ENCODE data around the gene P2RX3. TPM values are rescaled to one million over a fixed set of nuclear protein-coding genes. Genes with fewer than 3 reads are reported as not detected.

The P2RX3 gene
- total RNA-seq, 3 donors from 2014 or later, result not detected

GRCh38 chr11:57373146-57373545 is 35.0 kb downstream of the P2RX3 start:
- ATAC-seq (no peak), DNase-seq (no peak)
- no peaks in the 10 kb centered on the region for H3K4me1 ChIP-seq (ENCODE audit: low read depth)
- no peak overlapping the region for H3K4me3 ChIP-seq
- H3K36me3 ChIP-seq (ENCODE audit: low read depth), result no peaks in the 10 kb centered on the region
- intact Hi-C loops (cut with DNase I, micrococcal nuclease), result no loop called here
- H3K9me3 ChIP-seq, result no peaks in the 10 kb centered on the region
- TF ChIP-seq, protein P1, sequence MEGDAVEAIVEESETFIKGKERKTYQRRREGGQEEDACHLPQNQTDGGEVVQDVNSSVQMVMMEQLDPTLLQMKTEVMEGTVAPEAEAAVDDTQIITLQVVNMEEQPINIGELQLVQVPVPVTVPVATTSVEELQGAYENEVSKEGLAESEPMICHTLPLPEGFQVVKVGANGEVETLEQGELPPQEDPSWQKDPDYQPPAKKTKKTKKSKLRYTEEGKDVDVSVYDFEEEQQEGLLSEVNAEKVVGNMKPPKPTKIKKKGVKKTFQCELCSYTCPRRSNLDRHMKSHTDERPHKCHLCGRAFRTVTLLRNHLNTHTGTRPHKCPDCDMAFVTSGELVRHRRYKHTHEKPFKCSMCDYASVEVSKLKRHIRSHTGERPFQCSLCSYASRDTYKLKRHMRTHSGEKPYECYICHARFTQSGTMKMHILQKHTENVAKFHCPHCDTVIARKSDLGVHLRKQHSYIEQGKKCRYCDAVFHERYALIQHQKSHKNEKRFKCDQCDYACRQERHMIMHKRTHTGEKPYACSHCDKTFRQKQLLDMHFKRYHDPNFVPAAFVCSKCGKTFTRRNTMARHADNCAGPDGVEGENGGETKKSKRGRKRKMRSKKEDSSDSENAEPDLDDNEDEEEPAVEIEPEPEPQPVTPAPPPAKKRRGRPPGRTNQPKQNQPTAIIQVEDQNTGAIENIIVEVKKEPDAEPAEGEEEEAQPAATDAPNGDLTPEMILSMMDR (IDR thresholded peaks at IDR 0.05), result no peak

- Histone ChIP-seq H3K36me3 (ENCODE audit: low read depth) (no peaks in the 10 kb centered on the region), H3K9me3 (no peaks in the 10 kb centered on the region), H3K4me3 (no peak overlapping the region), H3K4me1 (ENCODE audit: low read depth) (no peaks in the 10 kb centered on the region)
- TF ChIP-seq, protein P1 (IDR thresholded peaks at IDR 0.05), result no peak
- DNase-seq, result no peak
- no peak for ATAC-seq
- intact Hi-C loops (cut with DNase I, micrococcal nuclease), result no loop called here
These were observed 36.8 kb downstream of the P2RX3 start for GRCh38 chr11:57374966-57375365.

GRCh38 chr11:57375490-57375889 is 37.3 kb downstream of the P2RX3 start:
- intact Hi-C loops (cut with DNase I, micrococcal nuclease), result no loop called here
- TF ChIP-seq, protein P1 (IDR thresholded peaks at IDR 0.05), result no peak

GRCh38 chr11:57376095-57377090 is 38.2 kb downstream of the P2RX3 start:
- intact Hi-C loops (cut with DNase I, micrococcal nuclease), result no loop called here

More at GRCh38 chr11:57375490-57375889, 37.3 kb downstream of the P2RX3 start:
- Histone ChIP-seq H3K9me3 (no peaks in the 10 kb centered on the region), H3K4me3 (no peak overlapping the region), H3K36me3 (ENCODE audit: low read depth) (no peaks in the 10 kb centered on the region), H3K4me1 (ENCODE audit: low read depth) (no peaks in the 10 kb centered on the region)
- ATAC-seq (no peak), DNase-seq (no peak)

GRCh38 chr11:57377107-57377506 is 39.0 kb downstream of the P2RX3 start:
- no peaks in the 10 kb centered on the region for H3K36me3 ChIP-seq (ENCODE audit: low read depth)
- intact Hi-C loops (cut with DNase I, micrococcal nuclease), result no loop called here
- H3K4me3 ChIP-seq, result no peak overlapping the region
- TF ChIP-seq, protein P1 (IDR thresholded peaks at IDR 0.05), result no peak
- DNase-seq (no peak), ATAC-seq (no peak)
- H3K4me1 ChIP-seq (ENCODE audit: low read depth), result no peaks in the 10 kb centered on the region
- H3K9me3 ChIP-seq, result no peaks in the 10 kb centered on the region

More at GRCh38 chr11:57376095-57377090, 38.2 kb downstream of the P2RX3 start:
- Histone ChIP-seq H3K4me1 (ENCODE audit: low read depth) (no peaks in the 10 kb centered on the region), H3K9me3 (no peaks in the 10 kb centered on the region), H3K36me3 (ENCODE audit: low read depth) (no peaks in the 10 kb centered on the region), H3K4me3 (no peak overlapping the region)
- TF ChIP-seq, protein P1 (IDR thresholded peaks at IDR 0.05), result no peak
- DNase-seq (no peak), ATAC-seq (no peak)
